CD14-positive monocyte (primary cell): ENCODE measurements around the gene GALNT12. TPM values are rescaled to one million over a fixed set of nuclear protein-coding genes. Genes with fewer than 3 reads are reported as not detected.

Source experiments
- DNase-seq, 3 donors: peaks; one replicate each; pipeline ENCODE4 v3.0.0-alpha.2; 2011 to 2022
- H2AFZ ChIP-seq: 2 replicates; pipeline ENCODE4 v1.6.0; 2012; ENCODE audit warnings: mild to moderate bottlenecking, low read depth, low read length, inconsistent platforms; ENCODE audit not compliant: insufficient read depth, poor library complexity, severe bottlenecking
- H3K27ac ChIP-seq, 2 donors: 1 replicate in 1 of 2; 2 replicates in 1 of 2; pipeline ENCODE4 v1.5.1; 2012 to 2013; ENCODE audit warnings: low read length in 2 of 2, control low read depth in 1 of 2, inconsistent platforms in 1 of 2, low read depth in 1 of 2, mild to moderate bottlenecking in 1 of 2
- H3K27me3 ChIP-seq, 2 donors: one replicate each; pipeline versions ENCODE4 v1.6.0 to v1.6.1; 2011 to 2013; ENCODE audit warnings: low read length in 2 of 2; ENCODE audit not compliant: control insufficient read depth in 2 of 2, insufficient read depth in 2 of 2
- H3K36me3 ChIP-seq, 2 donors: replicated peaks in 1 of 2; 1 replicate in 1 of 2; 2 replicates in 1 of 2; pipeline versions ENCODE4 v1.5.1 to v1.6.1; 2012 to 2013; ENCODE audit warnings: low read length in 2 of 2, control low read depth in 1 of 2, inconsistent platforms in 1 of 2, mild to moderate bottlenecking in 1 of 2; ENCODE audit not compliant: insufficient read depth in 2 of 2, control insufficient read depth in 1 of 2
- H3K4me1 ChIP-seq, 2 donors: 1 replicate in 1 of 2; 2 replicates in 1 of 2; pipeline versions ENCODE4 v1.5.1 to v1.6.1; 2012 to 2013; ENCODE audit warnings: low read length in 2 of 2, control low read depth in 1 of 2, inconsistent platforms in 1 of 2, mild to moderate bottlenecking in 1 of 2, moderate library complexity in 1 of 2; ENCODE audit not compliant: insufficient read depth in 2 of 2, control insufficient read depth in 1 of 2
- H3K4me2 ChIP-seq: replicated peaks from 2 replicates; pipeline ENCODE3; 2012; ENCODE audit warnings: low read length, moderate library complexity, mild to moderate bottlenecking; ENCODE audit not compliant: poor library complexity, severe bottlenecking; ENCODE audit errors: extremely low read depth
- H3K4me3 ChIP-seq, 3 experiments: fragments of 200-600 bp in 1 of 3; sonication (generic) in 1 of 3; replicated peaks in 1 of 3; 1 replicate in 2 of 3; 2 replicates in 1 of 3; pipeline ENCODE4 v1.5.1; 2011 to 2013; ENCODE audit warnings: low read length in 3 of 3, mild to moderate bottlenecking in 3 of 3, control low read depth in 2 of 3, low read depth in 2 of 3, inconsistent platforms in 1 of 3, moderate library complexity in 1 of 3
- H3K79me2 ChIP-seq: 2 replicates; pipeline ENCODE4 v1.6.0; 2012; ENCODE audit warnings: mild to moderate bottlenecking, control low read depth, inconsistent platforms, low read length, moderate library complexity; ENCODE audit not compliant: insufficient read depth
- H3K9ac ChIP-seq: 2 replicates; pipeline ENCODE4 v1.6.0; 2017; ENCODE audit warnings: low read length, mild to moderate bottlenecking; ENCODE audit not compliant: insufficient read depth, poor library complexity, severe bottlenecking
- H3K9me3 ChIP-seq, 2 donors: replicated peaks in 1 of 2; 1 replicate in 1 of 2; 2 replicates in 1 of 2; pipeline versions ENCODE4 v1.5.1 to v1.6.1; 2012 to 2013; ENCODE audit warnings: low read length in 2 of 2, control low read depth in 1 of 2; ENCODE audit not compliant: control insufficient read depth in 1 of 2, insufficient read depth in 1 of 2
- H4K20me1 ChIP-seq: 2 replicates; pipeline ENCODE4 v1.6.0; 2012; ENCODE audit warnings: mild to moderate bottlenecking, low read length, control low read depth, moderate library complexity; ENCODE audit not compliant: insufficient read depth
- H3K27ac Mint-ChIP-seq, 7 donors: one replicate each; pipeline ENCODE4 v1.8.0; 2020; ENCODE audit warnings: mild to moderate bottlenecking in 7 of 7, mixed read lengths in 7 of 7, moderate library complexity in 6 of 7, inconsistent platforms in 2 of 7
- H3K27me3 Mint-ChIP-seq, 3 donors: one replicate each; pipeline ENCODE4 v1.8.0; 2021 to 2022; ENCODE audit warnings: low read depth in 3 of 3, mild to moderate bottlenecking in 3 of 3, mixed read lengths in 3 of 3, moderate library complexity in 3 of 3, inconsistent platforms in 1 of 3
- H3K36me3 Mint-ChIP-seq, 2 donors: one replicate each; pipeline ENCODE4 v1.8.0; 2020; ENCODE audit warnings: mixed read lengths in 2 of 2, inconsistent platforms in 1 of 2, mild to moderate bottlenecking in 1 of 2
- H3K4me1 Mint-ChIP-seq: one replicate; pipeline ENCODE4 v1.8.0; 2020; ENCODE audit warnings: mild to moderate bottlenecking, mixed read lengths
- H3K4me3 Mint-ChIP-seq, 2 donors: one replicate each; pipeline ENCODE4 v1.8.0; 2020; ENCODE audit warnings: mild to moderate bottlenecking in 2 of 2, mixed read lengths in 2 of 2, moderate library complexity in 1 of 2
- H3K9me3 Mint-ChIP-seq, 7 donors: one replicate each; pipeline ENCODE4 v1.8.0; 2020 to 2022; ENCODE audit warnings: mixed read lengths in 7 of 7, mild to moderate bottlenecking in 6 of 7, moderate library complexity in 6 of 7, inconsistent platforms in 2 of 7
- WGBS: methylation state at CpG from one replicate; pipeline ENCODE4 v1.1.5; 2013; ENCODE audit warnings: missing lambda C conversion rate; ENCODE audit not compliant: insufficient coverage; 5-methylcytosine and 5-hydroxymethylcytosine counted together
- intact Hi-C, 2 donors: fragments of 100-400 bp; cut with micrococcal nuclease; formaldehyde crosslinking; loops; one replicate each; pipeline versions ENCODE4 v1.15.0 to v1.15.1; 2023
- polyA plus RNA-seq, 3 donors: library from polyadenylated mRNA; depleted of rRNA in 1 of 3; unstranded in 2 of 3; stranded (reverse) in 1 of 3; fragments of 300-500 nt in 2 of 3; fragments of >200 nt in 1 of 3; fragmentation: Illumina TruSeq in 2 of 3; gene quantifications; 1 replicate in 2 of 3; 2 replicates in 1 of 3; pipeline ENCODE4 v1.2.3, GENCODE V29; 2012 to 2021
- TF ChIP-seq, protein P1 (sequence below): fragments of 200-600 bp; IDR thresholded peaks from one replicate; pipeline ENCODE4 v1.8.0; 2022; ENCODE audit warnings: antibody characterized with exemption, mild to moderate bottlenecking

GALNT12 gene
- polyA plus RNA-seq, 3 donors = 0.16 TPM; not detected in 2

GRCh38 chr9:98767915-98768314, 39.6 kb upstream of the GALNT12 start:
- 100% methylated on average over 7 of the region's 7 CpGs for WGBS
- DNase-seq = no peak
- no peaks in the 10 kb centered on the region for H3K9me3 ChIP-seq
- H3K27me3 Mint-ChIP-seq = peaks cover 0 to 3% (median 0%) of the 10 kb centered on the region in 3 donors
- H3K27me3 ChIP-seq = no peaks in the 10 kb centered on the region
- H3K79me2 ChIP-seq = no peaks in the 10 kb centered on the region
- H3K9me3 Mint-ChIP-seq = peaks cover 0 to 8% (median 4%) of the 10 kb centered on the region in 7 donors
- peaks cover 0 to 4% of the 10 kb centered on the region in 2 donors for H3K36me3 Mint-ChIP-seq
- H3K4me3 Mint-ChIP-seq = no peak overlapping the region
- TF ChIP-seq, protein P1, sequence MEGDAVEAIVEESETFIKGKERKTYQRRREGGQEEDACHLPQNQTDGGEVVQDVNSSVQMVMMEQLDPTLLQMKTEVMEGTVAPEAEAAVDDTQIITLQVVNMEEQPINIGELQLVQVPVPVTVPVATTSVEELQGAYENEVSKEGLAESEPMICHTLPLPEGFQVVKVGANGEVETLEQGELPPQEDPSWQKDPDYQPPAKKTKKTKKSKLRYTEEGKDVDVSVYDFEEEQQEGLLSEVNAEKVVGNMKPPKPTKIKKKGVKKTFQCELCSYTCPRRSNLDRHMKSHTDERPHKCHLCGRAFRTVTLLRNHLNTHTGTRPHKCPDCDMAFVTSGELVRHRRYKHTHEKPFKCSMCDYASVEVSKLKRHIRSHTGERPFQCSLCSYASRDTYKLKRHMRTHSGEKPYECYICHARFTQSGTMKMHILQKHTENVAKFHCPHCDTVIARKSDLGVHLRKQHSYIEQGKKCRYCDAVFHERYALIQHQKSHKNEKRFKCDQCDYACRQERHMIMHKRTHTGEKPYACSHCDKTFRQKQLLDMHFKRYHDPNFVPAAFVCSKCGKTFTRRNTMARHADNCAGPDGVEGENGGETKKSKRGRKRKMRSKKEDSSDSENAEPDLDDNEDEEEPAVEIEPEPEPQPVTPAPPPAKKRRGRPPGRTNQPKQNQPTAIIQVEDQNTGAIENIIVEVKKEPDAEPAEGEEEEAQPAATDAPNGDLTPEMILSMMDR = no peak
- no peak overlapping the region for H3K27ac Mint-ChIP-seq
- H3K27ac ChIP-seq = no peak overlapping the region
- no peak overlapping the region for H3K4me2 ChIP-seq
- intact Hi-C loops = no loop called here
- no peaks in the 10 kb centered on the region for H3K36me3 ChIP-seq
- H3K4me1 Mint-ChIP-seq = peaks cover 37% of the 10 kb centered on the region
- H3K4me3 ChIP-seq = no peak overlapping the region
- no peaks in the 10 kb centered on the region for H4K20me1 ChIP-seq
- H3K4me1 ChIP-seq = peaks cover 23 to 27% of the 10 kb centered on the region in 2 donors
- H3K9ac ChIP-seq = no peak overlapping the region
- H2AFZ ChIP-seq = no peak overlapping the region

GRCh38 chr9:98768344-98768743, 39.1 kb upstream of the GALNT12 start:
- H3K4me1 ChIP-seq = peaks cover 23 to 27% of the 10 kb centered on the region in 2 donors
- Mint-ChIP-seq H3K36me3 (peaks cover 0 to 4% of the 10 kb centered on the region in 2 donors), H3K4me3 (no peak overlapping the region), H3K27me3 (peaks cover 0 to 3% (median 0%) of the 10 kb centered on the region in 3 donors), H3K4me1 (peaks cover 37% of the 10 kb centered on the region), H3K27ac (no peak overlapping the region), H3K9me3 (peaks cover 0 to 8% (median 4%) of the 10 kb centered on the region in 7 donors)
- no peak overlapping the region for H3K9ac ChIP-seq
- no peaks in the 10 kb centered on the region for H3K27me3 ChIP-seq
- no peak overlapping the region for H2AFZ ChIP-seq
- TF ChIP-seq, protein P1 = no peak
- no peaks in the 10 kb centered on the region for H3K36me3 ChIP-seq
- H3K79me2 ChIP-seq = no peaks in the 10 kb centered on the region
- H3K9me3 ChIP-seq = no peaks in the 10 kb centered on the region
- no peak overlapping the region for H3K27ac ChIP-seq
- H3K4me3 ChIP-seq = no peak overlapping the region
- H3K4me2 ChIP-seq = no peak overlapping the region
- intact Hi-C loops = no loop called here
- DNase-seq = no peak
- no peaks in the 10 kb centered on the region for H4K20me1 ChIP-seq
- WGBS = 100% methylated on average over 1 of the region's 9 CpGs
